ENCODE measurements around the gene MLC1. TPM values are rescaled to one million over a fixed set of nuclear protein-coding genes. Genes with fewer than 3 reads are reported as not detected.

The MLC1 gene
- total RNA-seq, 2 donors from 2014 or later = not detected

DNA sequence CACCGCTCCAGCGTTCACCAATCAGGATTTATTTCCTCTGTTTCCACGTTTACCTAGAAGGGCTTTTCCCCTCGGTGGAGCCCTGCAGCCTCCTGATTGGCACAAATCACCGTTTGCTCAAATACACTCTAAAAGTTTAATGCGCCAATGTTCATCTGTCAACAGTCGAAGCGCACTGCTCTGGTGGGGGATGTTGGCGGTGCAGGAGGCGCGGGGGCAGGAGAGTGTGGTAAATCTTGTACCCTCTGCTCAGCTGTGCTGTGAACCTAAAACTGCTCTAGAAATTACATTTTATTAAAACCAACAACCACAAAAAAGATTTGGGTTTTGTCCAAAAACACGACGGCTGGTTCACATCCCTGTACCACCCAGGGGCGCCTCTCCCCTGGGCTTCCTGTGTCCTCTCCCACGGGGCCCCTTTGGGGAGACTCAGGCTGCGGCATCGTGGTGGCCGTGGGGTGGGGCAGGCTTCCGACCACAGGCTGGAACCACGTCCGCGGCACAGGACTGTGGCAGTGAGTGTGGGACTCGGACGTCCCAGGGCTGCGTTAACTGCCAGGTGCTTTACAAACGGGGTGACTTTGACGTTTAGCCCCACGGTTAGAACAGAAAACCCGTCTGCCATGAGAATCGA, 40.6 kb downstream of the MLC1 start:
- intact Hi-C loops (cut with DNase I) = no loop called here
- 62 to 70% methylated on average over 23 to 30 of the region's 30 CpGs for WGBS, 2 donors
- Histone ChIP-seq H3K36me3 (replicated peaks in 1 of 2; ENCODE audit: insufficient read depth in 1 of 2, low read depth in 2 of 2) (no peaks in the 10 kb centered on the region), H3K4me1 (no peaks in the 10 kb centered on the region), H3K27ac (no peak overlapping the region), H3K4me3 (no peak overlapping the region), H3K27me3 (no peaks in the 10 kb centered on the region), H3K9me3 (no peaks in the 10 kb centered on the region)
- TF ChIP-seq, protein P1, sequence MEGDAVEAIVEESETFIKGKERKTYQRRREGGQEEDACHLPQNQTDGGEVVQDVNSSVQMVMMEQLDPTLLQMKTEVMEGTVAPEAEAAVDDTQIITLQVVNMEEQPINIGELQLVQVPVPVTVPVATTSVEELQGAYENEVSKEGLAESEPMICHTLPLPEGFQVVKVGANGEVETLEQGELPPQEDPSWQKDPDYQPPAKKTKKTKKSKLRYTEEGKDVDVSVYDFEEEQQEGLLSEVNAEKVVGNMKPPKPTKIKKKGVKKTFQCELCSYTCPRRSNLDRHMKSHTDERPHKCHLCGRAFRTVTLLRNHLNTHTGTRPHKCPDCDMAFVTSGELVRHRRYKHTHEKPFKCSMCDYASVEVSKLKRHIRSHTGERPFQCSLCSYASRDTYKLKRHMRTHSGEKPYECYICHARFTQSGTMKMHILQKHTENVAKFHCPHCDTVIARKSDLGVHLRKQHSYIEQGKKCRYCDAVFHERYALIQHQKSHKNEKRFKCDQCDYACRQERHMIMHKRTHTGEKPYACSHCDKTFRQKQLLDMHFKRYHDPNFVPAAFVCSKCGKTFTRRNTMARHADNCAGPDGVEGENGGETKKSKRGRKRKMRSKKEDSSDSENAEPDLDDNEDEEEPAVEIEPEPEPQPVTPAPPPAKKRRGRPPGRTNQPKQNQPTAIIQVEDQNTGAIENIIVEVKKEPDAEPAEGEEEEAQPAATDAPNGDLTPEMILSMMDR (IDR thresholded peaks at IDR 0.05) = no peak
- no peak for TF ChIP-seq POLR2A (IDR thresholded peaks at IDR 0.05)
- no peak for DNase-seq
- no peak for ATAC-seq

DNA sequence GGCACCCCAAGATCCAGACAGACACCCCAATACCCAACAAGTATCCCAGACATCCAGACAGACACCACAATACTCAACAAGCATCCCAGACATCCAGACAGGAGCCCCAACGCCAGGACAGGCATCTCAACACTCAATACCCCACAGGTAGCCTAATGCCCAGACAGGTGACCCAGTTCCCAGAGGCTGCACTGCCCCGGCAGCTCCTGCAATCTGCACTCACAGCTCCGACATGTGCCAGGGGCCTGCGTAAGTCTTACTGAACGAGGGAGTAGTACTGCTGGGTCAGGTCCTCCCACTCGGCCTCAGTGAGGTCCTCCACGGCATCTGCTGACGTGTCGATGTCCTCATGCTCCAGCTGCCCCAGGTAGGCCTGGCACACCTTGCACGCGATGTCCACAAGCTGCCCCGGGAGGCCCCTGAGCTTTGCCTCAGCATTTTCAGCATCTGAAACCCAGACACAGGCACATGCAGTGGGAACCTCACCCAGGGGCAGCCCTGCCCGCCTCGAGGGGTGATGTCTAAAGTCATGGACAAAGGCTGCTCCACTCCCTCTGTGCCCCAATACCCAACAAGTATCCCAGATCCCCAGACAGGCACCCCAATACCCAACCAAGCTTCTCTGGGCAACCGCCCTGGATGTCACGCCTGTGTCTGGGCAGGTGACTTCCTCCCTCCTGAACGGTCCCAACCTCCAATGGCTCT, 43.7 kb downstream of the MLC1 start:
- DNase-seq = no peak

DNA sequence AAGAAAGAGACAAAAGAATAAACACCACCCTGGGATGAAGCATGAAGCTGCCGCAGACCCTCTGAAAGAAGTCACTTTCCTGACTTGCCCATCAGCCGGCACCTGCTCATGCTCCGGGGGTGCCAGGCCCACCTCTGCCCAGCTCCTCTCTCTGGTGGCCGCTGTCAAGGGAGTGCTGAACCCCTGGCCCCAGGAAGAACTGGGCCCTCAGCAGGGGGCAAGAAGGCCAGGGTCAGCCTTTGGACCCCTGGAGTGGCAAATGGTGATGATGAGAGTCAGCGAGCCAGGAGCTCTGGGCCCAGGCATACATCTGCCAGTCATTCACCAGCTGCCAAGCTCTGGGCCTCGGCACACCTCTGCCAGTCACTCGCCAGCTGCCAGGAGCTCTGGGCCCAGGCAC, 44.5 kb downstream of the MLC1 start:
- no peaks in the 10 kb centered on the region for H3K4me1 ChIP-seq
- DNase-seq (no peak), ATAC-seq (no peak)
- 83 to 94% methylated on average over 2 to 7 of the region's 7 CpGs for WGBS, 2 donors
- H3K9me3 ChIP-seq = peaks cover 0 to 8% (median 0%) of the 10 kb centered on the region in 3 donors
- no peak overlapping the region for H3K4me3 ChIP-seq
- no peak for TF ChIP-seq POLR2A (IDR thresholded peaks at IDR 0.05)
- TF ChIP-seq, protein P1 (IDR thresholded peaks at IDR 0.05) = no peak
- no peak overlapping the region for H3K27ac ChIP-seq
- intact Hi-C loops (cut with DNase I) = no loop called here
- H3K36me3 ChIP-seq (replicated peaks in 1 of 2; ENCODE audit: insufficient read depth in 1 of 2, low read depth in 2 of 2) = no peaks in the 10 kb centered on the region
- no peaks in the 10 kb centered on the region for H3K27me3 ChIP-seq

More for the DNA sequence above, 43.7 kb downstream of the MLC1 start:
- no peaks in the 10 kb centered on the region for H3K4me1 ChIP-seq
- H3K27ac ChIP-seq = no peak overlapping the region
- TF ChIP-seq POLR2A (IDR thresholded peaks at IDR 0.05) = no peak
- TF ChIP-seq, protein P1 (IDR thresholded peaks at IDR 0.05) = no peak
- no peaks in the 10 kb centered on the region for H3K36me3 ChIP-seq (replicated peaks in 1 of 2; ENCODE audit: insufficient read depth in 1 of 2, low read depth in 2 of 2)
- H3K4me3 ChIP-seq = no peak overlapping the region
- ATAC-seq = no peak
- H3K27me3 ChIP-seq = no peaks in the 10 kb centered on the region
- H3K9me3 ChIP-seq = peaks cover 0 to 8% (median 0%) of the 10 kb centered on the region in 3 donors
- 77 to 92% methylated on average over 10 to 15 of the region's 17 CpGs for WGBS, 2 donors
- intact Hi-C loops (cut with DNase I) = no loop called here

DNA sequence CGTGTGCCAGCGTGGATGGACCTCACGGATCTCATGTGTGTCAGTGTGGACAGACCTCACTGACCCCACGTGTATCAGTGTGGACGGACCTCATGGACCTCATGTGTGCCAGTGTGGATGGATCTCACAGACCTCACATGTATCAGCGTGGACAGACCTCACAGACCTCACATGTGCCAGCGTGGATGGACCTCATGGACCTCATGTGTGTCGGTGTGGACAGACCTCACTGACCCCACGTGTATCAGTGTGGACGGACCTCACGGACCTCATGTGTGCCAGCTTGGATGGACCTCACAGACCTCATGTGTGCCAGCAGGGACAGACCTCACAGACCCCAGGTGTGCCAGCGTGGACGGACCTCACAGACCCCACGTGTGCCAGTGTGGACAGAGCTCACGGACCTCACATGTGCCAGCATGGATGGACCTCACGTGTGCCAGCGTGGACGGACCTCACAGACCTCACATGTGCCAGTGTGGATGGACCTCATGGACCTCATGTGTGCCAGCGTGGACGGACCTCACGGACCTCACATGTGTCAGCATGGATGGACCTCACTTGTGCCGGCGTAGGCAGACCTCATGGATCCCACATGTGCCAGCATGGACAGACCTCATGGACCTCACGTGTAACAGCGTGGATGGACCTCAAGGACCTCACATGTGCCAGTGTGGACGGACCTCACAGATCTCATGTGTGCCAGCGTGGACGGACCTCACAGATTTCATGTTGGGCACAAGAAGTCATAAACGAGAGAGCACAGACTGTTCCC, 45.4 kb downstream of the MLC1 start:
- intact Hi-C loops (cut with DNase I) = no loop called here
- Histone ChIP-seq H3K27ac (no peak overlapping the region), H3K4me1 (no peaks in the 10 kb centered on the region), H3K4me3 (no peak overlapping the region), H3K36me3 (replicated peaks in 1 of 2; ENCODE audit: insufficient read depth in 1 of 2, low read depth in 2 of 2) (no peaks in the 10 kb centered on the region), H3K27me3 (no peaks in the 10 kb centered on the region), H3K9me3 (peaks cover 0 to 8% (median 0%) of the 10 kb centered on the region in 3 donors)
- TF ChIP-seq, protein P1 (IDR thresholded peaks at IDR 0.05) = no peak
- TF ChIP-seq POLR2A (IDR thresholded peaks at IDR 0.05) = no peak
- 80 to 83% methylated on average over 19 to 29 of the region's 29 CpGs for WGBS, 2 donors
- no peak for DNase-seq
- no peak for ATAC-seq

Data from body of pancreas (tissue), 4 donors.